ENCODE measurements around the gene SDK2. TPM values are rescaled to one million over a fixed set of nuclear protein-coding genes. Genes with fewer than 3 reads are reported as not detected.
A peak's percentile ranks its signal among the peaks of the same experiment; 100 is the strongest.
"Not testable (repeated sequence)": the region's sequence is repeated elsewhere in the genome, so short reads cannot be mapped to it uniquely, and the experiment has no call there.

The SDK2 gene
- polyA plus RNA-seq, 3 donors from 2014 or later = not detected

GRCh38 chr17:73472715-73473114 lies 171.5 kb downstream of the SDK2 start:
- not testable (repeated sequence) for H3K36me3 Mint-ChIP-seq, H3K9me3 Mint-ChIP-seq, H3K27ac Mint-ChIP-seq
- peak in 1 of 3 donors; percentile 0 for DNase-seq
- H3K4me1 Mint-ChIP-seq = peaks cover 7 to 14% of the 10 kb centered on the region in 2 donors
- H3K4me3 Mint-ChIP-seq = peak overlapping the region in 1 of 5 donors; percentile 18
- H3K27me3 Mint-ChIP-seq (ENCODE audit: low read depth in 3 of 3) = peaks cover 7 to 16% (median 11%) of the 10 kb centered on the region in 3 donors

GRCh38 chr17:73471924-73472323 lies 172.3 kb downstream of the SDK2 start:
- peaks cover 0 to 2% (median 0%) of the 10 kb centered on the region in 6 donors for H3K9me3 Mint-ChIP-seq
- H3K36me3 Mint-ChIP-seq = peaks cover 0 to 3% (median 0%) of the 10 kb centered on the region in 3 donors
- H3K27me3 Mint-ChIP-seq (ENCODE audit: low read depth in 3 of 3) = peaks cover 7 to 15% (median 11%) of the 10 kb centered on the region in 3 donors
- H3K4me3 Mint-ChIP-seq = no peak overlapping the region
- no peak overlapping the region for H3K27ac Mint-ChIP-seq
- peaks cover 7 to 14% of the 10 kb centered on the region in 2 donors for H3K4me1 Mint-ChIP-seq
- no peak for DNase-seq

DNA sequence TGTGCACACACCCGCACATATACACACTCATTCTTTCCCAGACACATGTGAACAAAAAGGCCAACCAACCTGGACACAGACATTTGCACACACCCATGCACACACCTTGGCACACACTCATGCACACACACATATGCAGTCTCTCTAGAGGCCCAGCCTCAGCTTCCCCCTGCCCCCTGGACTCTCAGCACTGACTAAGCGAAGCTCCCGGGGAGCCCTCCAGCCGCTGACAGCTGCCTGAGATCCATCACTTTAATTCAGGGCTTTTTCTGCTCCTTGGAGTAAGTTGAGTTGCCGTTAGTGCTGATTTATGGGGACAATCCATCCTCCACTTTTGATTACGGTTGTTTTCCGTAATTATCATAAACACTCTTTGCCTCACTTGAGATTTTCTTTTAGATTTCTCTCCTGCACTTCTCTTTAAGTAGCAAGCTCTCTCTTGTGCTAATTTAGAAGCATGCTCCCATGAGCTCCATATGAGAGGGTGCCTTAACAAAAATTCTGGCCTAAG lies 173.9 kb downstream of the SDK2 start:
- Mint-ChIP-seq H3K36me3 (peaks cover 0 to 3% (median 0%) of the 10 kb centered on the region in 3 donors), H3K27ac (no peak overlapping the region), H3K4me1 (peaks cover 7 to 14% of the 10 kb centered on the region in 2 donors), H3K4me3 (no peak overlapping the region), H3K9me3 (peaks cover 0 to 2% (median 0%) of the 10 kb centered on the region in 6 donors), H3K27me3 (ENCODE audit: low read depth in 3 of 3) (peaks cover 7 to 12% (median 10%) of the 10 kb centered on the region in 3 donors)
- no peak for DNase-seq

DNA sequence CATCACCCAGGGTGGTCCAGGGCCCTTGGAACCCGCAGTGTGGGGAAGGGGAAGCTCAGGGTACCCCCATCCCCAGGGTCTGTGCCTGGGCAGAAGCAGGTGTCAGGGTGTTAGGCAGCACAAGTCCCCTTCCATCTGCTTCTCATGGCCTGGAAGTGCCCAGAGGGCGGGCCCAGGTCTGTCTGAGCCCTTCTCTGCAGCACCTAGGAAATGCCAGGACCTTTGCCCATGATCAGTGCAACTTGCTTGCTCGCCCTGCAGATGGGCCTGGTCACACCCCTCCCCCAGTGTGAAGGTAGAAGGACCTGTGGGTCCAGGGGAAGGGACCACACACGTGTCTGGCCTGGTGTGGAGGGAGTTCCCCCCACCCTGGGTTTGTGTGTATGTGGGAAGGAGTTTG lies 174.9 kb downstream of the SDK2 start:
- Mint-ChIP-seq H3K9me3 (peaks cover 0 to 2% (median 0%) of the 10 kb centered on the region in 6 donors), H3K4me3 (no peak overlapping the region), H3K4me1 (peaks cover 7 to 14% of the 10 kb centered on the region in 2 donors), H3K27ac (no peak overlapping the region), H3K27me3 (ENCODE audit: low read depth in 3 of 3) (peaks cover 6 to 11% (median 7%) of the 10 kb centered on the region in 3 donors), H3K36me3 (peaks cover 0 to 3% (median 0%) of the 10 kb centered on the region in 3 donors)
- DNase-seq = no peak

GRCh38 chr17:73468221-73468620 lies 176.0 kb downstream of the SDK2 start:
- H3K9me3 Mint-ChIP-seq = peaks cover 0 to 2% (median 0%) of the 10 kb centered on the region in 6 donors
- peaks cover 5 to 8% of the 10 kb centered on the region in 2 donors for H3K4me1 Mint-ChIP-seq
- DNase-seq = no peak
- no peak overlapping the region for H3K27ac Mint-ChIP-seq
- no peak overlapping the region for H3K4me3 Mint-ChIP-seq
- peaks cover 0 to 3% (median 0%) of the 10 kb centered on the region in 3 donors for H3K36me3 Mint-ChIP-seq
- H3K27me3 Mint-ChIP-seq (ENCODE audit: low read depth in 3 of 3) = peaks cover 3 to 11% (median 5%) of the 10 kb centered on the region in 3 donors

GRCh38 chr17:73467651-73468050 lies 176.6 kb downstream of the SDK2 start:
- H3K9me3 Mint-ChIP-seq = no peaks in the 10 kb centered on the region
- H3K4me3 Mint-ChIP-seq = no peak overlapping the region
- H3K27me3 Mint-ChIP-seq (ENCODE audit: low read depth in 3 of 3) = peaks cover 3 to 8% (median 3%) of the 10 kb centered on the region in 3 donors
- H3K36me3 Mint-ChIP-seq = no peaks in the 10 kb centered on the region
- H3K27ac Mint-ChIP-seq = no peak overlapping the region
- DNase-seq = no peak
- H3K4me1 Mint-ChIP-seq = peaks cover 0 to 2% of the 10 kb centered on the region in 2 donors

DNA sequence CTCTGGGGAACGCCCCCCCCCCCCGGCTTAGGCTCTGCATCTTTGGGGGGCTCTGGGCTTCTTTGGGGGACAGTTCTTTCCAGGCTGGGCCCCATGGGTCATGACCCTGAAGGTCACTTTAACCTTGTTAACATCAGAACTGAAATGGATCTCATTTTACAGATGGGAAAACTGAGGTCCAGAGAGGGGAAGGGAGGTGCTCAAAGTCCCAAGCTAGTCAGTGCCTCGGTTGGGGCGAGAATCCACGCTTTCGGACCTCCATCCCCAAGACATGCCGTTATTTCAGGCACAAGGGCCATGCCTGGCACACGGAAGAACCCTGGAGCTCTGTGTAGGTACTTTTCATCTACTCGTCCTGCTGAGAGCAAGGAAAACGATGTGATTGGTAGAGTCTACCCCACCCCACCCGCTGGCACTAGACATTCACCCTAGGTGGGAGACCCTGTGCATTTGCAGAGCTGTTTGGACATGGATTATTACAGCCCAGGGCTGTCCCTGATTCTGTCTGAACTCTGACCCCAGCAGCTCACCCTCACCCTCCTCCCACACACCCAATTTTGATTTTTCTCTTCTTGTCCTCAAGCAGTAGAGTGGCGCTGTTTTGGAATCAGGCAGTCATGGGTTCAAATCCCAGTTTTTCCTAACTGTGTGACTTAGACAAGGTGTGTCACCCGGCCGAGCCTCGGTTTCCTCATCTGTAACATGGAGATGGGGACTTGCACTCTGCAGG lies 177.4 kb downstream of the SDK2 start:
- peaks cover 3 to 8% (median 3%) of the 10 kb centered on the region in 3 donors for H3K27me3 Mint-ChIP-seq (ENCODE audit: low read depth in 3 of 3)
- no peaks in the 10 kb centered on the region for H3K4me1 Mint-ChIP-seq
- no peak for DNase-seq
- no peaks in the 10 kb centered on the region for H3K36me3 Mint-ChIP-seq
- H3K27ac Mint-ChIP-seq = no peak overlapping the region
- no peaks in the 10 kb centered on the region for H3K9me3 Mint-ChIP-seq
- H3K4me3 Mint-ChIP-seq = no peak overlapping the region

DNA sequence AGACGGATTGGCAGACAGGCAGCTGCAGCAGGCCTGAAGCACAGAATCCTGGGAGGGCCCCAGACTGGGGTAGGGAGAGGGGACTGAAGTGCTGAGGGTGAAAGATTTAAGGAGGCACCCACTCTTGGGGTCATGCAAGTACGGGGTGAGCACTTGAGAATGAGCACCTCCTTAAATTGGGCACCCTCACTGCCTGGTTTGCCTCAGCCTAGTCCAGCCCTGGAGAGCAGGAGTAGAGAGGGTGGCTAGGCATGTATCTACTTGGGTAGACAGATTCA lies 178.4 kb downstream of the SDK2 start:
- H3K36me3 Mint-ChIP-seq = no peaks in the 10 kb centered on the region
- DNase-seq = no peak
- no peak overlapping the region for H3K4me3 Mint-ChIP-seq
- H3K27ac Mint-ChIP-seq = no peak overlapping the region
- peaks cover 3 to 8% (median 3%) of the 10 kb centered on the region in 3 donors for H3K27me3 Mint-ChIP-seq (ENCODE audit: low read depth in 3 of 3)
- H3K4me1 Mint-ChIP-seq = no peaks in the 10 kb centered on the region
- H3K9me3 Mint-ChIP-seq = no peaks in the 10 kb centered on the region

- H3K27me3 Mint-ChIP-seq (ENCODE audit: low read depth in 3 of 3) = peaks cover 3 to 6% (median 3%) of the 10 kb centered on the region in 3 donors
- H3K36me3 Mint-ChIP-seq = no peaks in the 10 kb centered on the region
- H3K9me3 Mint-ChIP-seq = no peaks in the 10 kb centered on the region
- no peak overlapping the region for H3K4me3 Mint-ChIP-seq
- no peak for DNase-seq
- no peaks in the 10 kb centered on the region for H3K4me1 Mint-ChIP-seq
- no peak overlapping the region for H3K27ac Mint-ChIP-seq
These were observed 178.9 kb downstream of the SDK2 start for GRCh38 chr17:73465130-73465952.

DNA sequence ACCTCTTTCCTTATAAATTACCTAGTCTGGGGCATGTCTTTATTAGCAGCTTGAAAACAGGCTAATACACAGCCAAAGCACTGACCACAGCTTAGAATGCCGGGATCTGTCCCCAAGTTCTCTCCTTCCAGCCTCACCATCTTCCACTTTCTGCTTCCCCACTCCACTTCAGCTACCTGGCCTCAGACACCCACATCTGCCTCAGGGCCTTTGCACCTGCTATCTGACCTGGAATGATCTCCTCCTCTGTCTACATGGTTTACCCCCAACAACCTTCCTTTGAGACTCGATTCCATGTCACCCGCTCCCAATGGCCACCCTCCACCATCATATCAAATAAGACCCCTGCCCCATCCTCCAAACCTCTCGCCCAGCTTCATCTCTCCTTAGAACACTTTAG lies 179.8 kb downstream of the SDK2 start:
- Mint-ChIP-seq H3K27me3 (ENCODE audit: low read depth in 3 of 3) (peaks cover 1 to 4% (median 3%) of the 10 kb centered on the region in 3 donors), H3K36me3 (no peaks in the 10 kb centered on the region), H3K9me3 (no peaks in the 10 kb centered on the region), H3K27ac (no peak overlapping the region), H3K4me3 (no peak overlapping the region), H3K4me1 (no peaks in the 10 kb centered on the region)
- DNase-seq = no peak

- no peaks in the 10 kb centered on the region for H3K4me1 Mint-ChIP-seq
- H3K27me3 Mint-ChIP-seq (ENCODE audit: low read depth in 3 of 3) = peaks cover 1 to 3% (median 2%) of the 10 kb centered on the region in 3 donors
- H3K4me3 Mint-ChIP-seq = no peak overlapping the region
- H3K36me3 Mint-ChIP-seq = no peaks in the 10 kb centered on the region
- no peaks in the 10 kb centered on the region for H3K9me3 Mint-ChIP-seq
- DNase-seq = peak in 2 of 3 donors; percentile 8 to 9
- no peak overlapping the region for H3K27ac Mint-ChIP-seq
These were observed 180.4 kb downstream of the SDK2 start for GRCh38 chr17:73463821-73464220.

- Mint-ChIP-seq H3K9me3 (no peaks in the 10 kb centered on the region), H3K4me1 (no peaks in the 10 kb centered on the region), H3K27ac (no peak overlapping the region), H3K27me3 (ENCODE audit: low read depth in 3 of 3) (peaks cover 1 to 2% (median 1%) of the 10 kb centered on the region in 3 donors), H3K4me3 (no peak overlapping the region), H3K36me3 (no peaks in the 10 kb centered on the region)
- DNase-seq = no peak
These were observed 181.4 kb downstream of the SDK2 start for GRCh38 chr17:73462823-73463222.

GRCh38 chr17:73459980-73460379 lies 184.3 kb downstream of the SDK2 start:
- Mint-ChIP-seq H3K9me3 (no peaks in the 10 kb centered on the region), H3K27me3 (ENCODE audit: low read depth in 3 of 3) (peaks cover 0 to 7% (median 1%) of the 10 kb centered on the region in 3 donors), H3K4me3 (no peak overlapping the region), H3K27ac (no peak overlapping the region), H3K4me1 (no peaks in the 10 kb centered on the region), H3K36me3 (no peaks in the 10 kb centered on the region)
- no peak for DNase-seq

DNA sequence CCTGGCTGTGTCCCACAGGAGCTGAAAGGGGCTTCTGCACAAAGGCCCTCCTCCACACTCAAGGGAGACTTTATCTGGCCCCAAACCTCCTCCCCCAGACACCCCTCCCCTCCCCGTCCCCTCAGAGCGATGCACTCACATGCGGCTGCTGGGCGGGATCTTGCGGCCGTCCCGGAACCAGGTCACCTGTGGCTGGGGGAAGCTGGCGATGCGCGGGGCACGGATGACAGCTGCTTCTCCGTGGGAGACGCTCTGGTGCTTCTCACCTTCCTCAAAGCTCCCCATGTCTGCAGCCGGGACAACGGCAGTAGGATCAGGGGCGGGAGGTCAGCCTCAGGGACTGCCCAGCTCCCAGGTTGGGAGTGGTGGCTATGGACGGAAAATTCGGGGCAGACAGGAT lies 188.5 kb downstream of the SDK2 start:
- DNase-seq = no peak
- no peaks in the 10 kb centered on the region for H3K36me3 Mint-ChIP-seq
- H3K27ac Mint-ChIP-seq = no peak overlapping the region
- H3K4me1 Mint-ChIP-seq = no peaks in the 10 kb centered on the region
- peaks cover 0 to 6% (median 1%) of the 10 kb centered on the region in 3 donors for H3K27me3 Mint-ChIP-seq (ENCODE audit: low read depth in 3 of 3)
- H3K4me3 Mint-ChIP-seq = no peak overlapping the region
- H3K9me3 Mint-ChIP-seq = no peaks in the 10 kb centered on the region

All from immature natural killer cell (primary cell).